Uterus (tissue), 4 donors: Measurements from ENCODE around the gene DENND5B. TPM values are rescaled to one million over a fixed set of nuclear protein-coding genes. Genes with fewer than 3 reads are reported as not detected.

Experiments used
- DNase-seq, 2 donors: peaks; one replicate each; pipeline ENCODE4 v3.0.0-alpha.2; 2019 to 2020
- H3K27ac ChIP-seq, 2 donors: fragments of 200-600 bp; sonication (generic); 1 replicate in 1 of 2; 2 replicates in 1 of 2; pipeline ENCODE4 v1.5.1; 2016 to 2018
- H3K27me3 ChIP-seq, 2 donors: fragments of 200-600 bp; sonication (generic); one replicate each; pipeline ENCODE4 v1.5.1; 2018 to 2019; ENCODE audit warnings: control low read depth in 1 of 2
- H3K36me3 ChIP-seq, 2 donors: fragments of 200-600 bp; sonication (generic); one replicate each; pipeline ENCODE4 v1.5.1; 2019; ENCODE audit warnings: control low read depth in 1 of 2
- H3K4me1 ChIP-seq, 2 donors: fragments of 200-600 bp; sonication (generic); one replicate each; pipeline ENCODE4 v1.5.1; 2018 to 2019; ENCODE audit warnings: control low read depth in 1 of 2
- H3K4me3 ChIP-seq, 2 donors: fragments of 200-600 bp; sonication (generic); 1 replicate in 1 of 2; 2 replicates in 1 of 2; pipeline ENCODE4 v1.5.1; 2018 to 2019; ENCODE audit warnings: mild to moderate bottlenecking in 1 of 2
- H3K9me3 ChIP-seq, 2 donors: fragments of 200-600 bp; sonication (generic); one replicate each; pipeline ENCODE4 v1.5.1; 2019; ENCODE audit warnings: control low read depth in 1 of 2
- POLR2A ChIP-seq, 2 donors: fragments of 450-650 bp; IDR thresholded peaks; one replicate each; pipeline ENCODE4 v1.6.1; 2016; ENCODE audit warnings: antibody characterized with exemption in 2 of 2, mild to moderate bottlenecking in 1 of 2, moderate library complexity in 1 of 2
- intact Hi-C: fragments of 100-400 bp; cut with DNase I; formaldehyde crosslinking; loops from one replicate; pipeline ENCODE4 v1.15.1; 2023; ENCODE audit warnings: low total_unique reads
- total RNA-seq, 4 donors: library from RNA; depleted of rRNA in 3 of 4; stranded (reverse); fragments of >200 nt in 3 of 4; gene quantifications; one replicate each; pipeline versions ENCODE4 v1.1.0 to v1.2.4, GENCODE V29; 2014 to 2023
- TF ChIP-seq, protein P1 (sequence below), 4 experiments: fragments of 200-600 bp in 2 of 4; fragments of 450-650 bp in 2 of 4; sonication (generic) in 2 of 4; IDR thresholded peaks; one replicate each; pipeline ENCODE4 v1.5.1; 2016 to 2019; ENCODE audit warnings: antibody characterized with exemption in 4 of 4, mild to moderate bottlenecking in 2 of 4, moderate library complexity in 1 of 4
- donor health status: DM: yes; HTN: yes; CAD: no.

Gene DENND5B
- total RNA-seq, 4 donors from 2014 or later, result 14.4 to 37.0 (median 26.5) TPM

DNA sequence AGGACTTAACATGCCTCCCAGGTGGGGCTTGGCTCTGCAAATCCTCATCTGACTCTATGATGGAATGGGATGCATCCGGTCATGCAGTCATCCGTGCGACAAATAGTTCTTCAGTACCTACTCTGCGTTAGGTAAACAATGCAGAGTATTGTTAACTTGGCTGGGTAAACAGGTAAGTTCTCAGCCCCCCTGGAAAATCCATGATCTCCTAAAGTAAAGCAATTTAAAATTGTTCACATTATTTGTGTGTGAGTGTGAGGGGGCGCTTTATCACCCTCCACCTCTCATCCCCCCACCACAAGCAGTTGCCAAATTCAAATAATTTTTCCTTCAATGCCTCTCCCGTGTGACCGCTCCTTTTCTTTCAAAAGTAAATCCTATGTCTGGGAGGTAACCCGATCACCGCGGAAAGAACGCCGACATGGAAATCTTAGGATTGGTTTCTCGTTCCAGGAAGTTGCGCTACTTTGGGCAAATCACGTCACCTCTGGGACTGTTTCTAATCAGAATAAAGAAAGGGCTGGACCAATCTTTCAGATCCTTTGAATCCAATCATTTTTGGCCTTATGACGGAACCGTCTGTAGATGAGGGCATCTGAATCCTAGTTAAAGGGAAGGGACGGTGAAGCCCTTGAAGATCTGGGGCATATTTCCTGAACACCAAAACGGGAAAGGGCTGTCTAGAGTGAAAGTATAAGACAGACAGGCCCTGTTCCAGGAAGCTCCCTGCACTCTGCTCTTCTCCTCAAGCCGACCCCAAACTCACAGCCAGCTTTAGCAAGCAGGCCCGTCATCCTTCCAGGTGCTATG lies 221.0 kb downstream of the DENND5B start:
- intact Hi-C loops, result no loop called here
- peak; percentile 43 to 57 for DNase-seq
- Histone ChIP-seq H3K4me3 (peak overlapping the region; percentile 9 to 21), H3K9me3 (no peaks in the 10 kb centered on the region), H3K27ac (peak overlapping the region; percentile 42 to 67), H3K4me1 (no peaks in the 10 kb centered on the region), H3K27me3 (no peaks in the 10 kb centered on the region), H3K36me3 (no peaks in the 10 kb centered on the region)
- no peak for TF ChIP-seq POLR2A (IDR thresholded peaks at IDR 0.05)
- TF ChIP-seq, protein P1, sequence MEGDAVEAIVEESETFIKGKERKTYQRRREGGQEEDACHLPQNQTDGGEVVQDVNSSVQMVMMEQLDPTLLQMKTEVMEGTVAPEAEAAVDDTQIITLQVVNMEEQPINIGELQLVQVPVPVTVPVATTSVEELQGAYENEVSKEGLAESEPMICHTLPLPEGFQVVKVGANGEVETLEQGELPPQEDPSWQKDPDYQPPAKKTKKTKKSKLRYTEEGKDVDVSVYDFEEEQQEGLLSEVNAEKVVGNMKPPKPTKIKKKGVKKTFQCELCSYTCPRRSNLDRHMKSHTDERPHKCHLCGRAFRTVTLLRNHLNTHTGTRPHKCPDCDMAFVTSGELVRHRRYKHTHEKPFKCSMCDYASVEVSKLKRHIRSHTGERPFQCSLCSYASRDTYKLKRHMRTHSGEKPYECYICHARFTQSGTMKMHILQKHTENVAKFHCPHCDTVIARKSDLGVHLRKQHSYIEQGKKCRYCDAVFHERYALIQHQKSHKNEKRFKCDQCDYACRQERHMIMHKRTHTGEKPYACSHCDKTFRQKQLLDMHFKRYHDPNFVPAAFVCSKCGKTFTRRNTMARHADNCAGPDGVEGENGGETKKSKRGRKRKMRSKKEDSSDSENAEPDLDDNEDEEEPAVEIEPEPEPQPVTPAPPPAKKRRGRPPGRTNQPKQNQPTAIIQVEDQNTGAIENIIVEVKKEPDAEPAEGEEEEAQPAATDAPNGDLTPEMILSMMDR (IDR thresholded peaks at IDR 0.05), result no peak

DNA sequence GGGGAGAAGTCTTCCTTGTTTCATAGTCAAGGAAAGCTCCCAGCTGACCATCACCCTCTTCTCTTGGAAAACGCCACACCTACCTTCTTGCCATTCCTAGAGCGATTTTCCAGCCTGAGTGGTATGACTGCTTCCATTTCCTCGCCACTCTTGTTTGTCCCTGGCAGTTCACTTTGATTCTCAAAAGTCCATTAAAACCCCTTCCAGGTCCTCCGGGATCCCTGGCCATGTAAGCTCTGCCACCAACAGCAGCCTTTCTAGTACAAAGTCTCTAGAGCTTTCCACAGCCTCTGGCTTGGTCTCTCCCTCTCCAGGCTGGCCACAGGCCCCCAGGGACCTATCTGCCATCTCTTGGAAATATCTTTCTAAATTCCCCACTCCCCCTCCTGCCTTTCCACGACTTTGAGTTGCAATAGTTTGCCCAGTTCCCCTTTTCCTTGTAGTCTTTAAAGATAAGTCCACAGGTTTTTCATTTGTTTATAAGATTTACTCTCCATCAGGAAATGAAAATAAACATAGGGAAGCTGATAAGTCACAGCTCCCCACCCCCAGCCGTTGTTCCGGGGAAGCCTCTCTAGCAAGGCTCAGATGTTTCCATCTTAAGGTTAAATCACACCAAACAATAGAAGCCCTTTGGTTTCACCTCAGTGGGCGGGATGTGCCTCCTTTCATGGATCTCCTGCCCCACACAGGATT lies 222.1 kb downstream of the DENND5B start:
- DNase-seq, result no peak
- peak overlapping the region in 1 of 2 donors; percentile 67 for H3K27ac ChIP-seq
- H3K4me3 ChIP-seq, result no peak overlapping the region
- no peaks in the 10 kb centered on the region for H3K4me1 ChIP-seq
- TF ChIP-seq, protein P1 (IDR thresholded peaks at IDR 0.05), result no peak
- intact Hi-C loops, result no loop called here
- no peaks in the 10 kb centered on the region for H3K9me3 ChIP-seq
- no peaks in the 10 kb centered on the region for H3K27me3 ChIP-seq
- no peaks in the 10 kb centered on the region for H3K36me3 ChIP-seq

DNA sequence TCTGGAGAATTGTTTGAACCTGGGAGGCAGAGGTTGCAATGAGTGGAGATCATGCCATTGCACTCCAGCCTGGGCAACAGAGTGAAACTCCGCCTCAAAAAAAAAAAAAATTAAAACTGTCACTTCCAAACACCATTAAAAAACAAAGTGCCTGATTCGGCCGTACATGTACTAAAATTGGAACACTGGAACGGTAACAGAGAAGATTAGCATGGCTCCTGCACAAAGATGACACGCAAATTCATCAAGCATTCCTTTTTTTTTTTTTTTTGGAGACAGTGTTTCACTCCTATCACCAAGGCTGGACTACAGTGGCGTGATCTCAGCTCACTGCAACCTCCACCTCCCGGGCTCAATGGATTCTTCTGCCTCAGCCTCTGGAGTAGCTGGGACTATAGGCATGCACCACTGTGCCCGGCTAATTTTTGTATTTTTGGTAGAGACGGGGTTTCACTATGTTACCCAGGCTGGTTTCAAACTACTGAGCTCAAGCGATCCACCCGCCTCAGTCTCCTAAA lies 224.8 kb downstream of the DENND5B start:
- intact Hi-C loops, result no loop called here
- DNase-seq, result no peak
- H3K27ac ChIP-seq, result no peak overlapping the region
- H3K36me3 ChIP-seq, result no peaks in the 10 kb centered on the region
- no peaks in the 10 kb centered on the region for H3K27me3 ChIP-seq
- no peak overlapping the region for H3K4me3 ChIP-seq
- H3K4me1 ChIP-seq, result no peaks in the 10 kb centered on the region
- TF ChIP-seq, protein P1 (IDR thresholded peaks at IDR 0.05), result no peak
- no peak for TF ChIP-seq POLR2A (IDR thresholded peaks at IDR 0.05)
- no peaks in the 10 kb centered on the region for H3K9me3 ChIP-seq

DNA sequence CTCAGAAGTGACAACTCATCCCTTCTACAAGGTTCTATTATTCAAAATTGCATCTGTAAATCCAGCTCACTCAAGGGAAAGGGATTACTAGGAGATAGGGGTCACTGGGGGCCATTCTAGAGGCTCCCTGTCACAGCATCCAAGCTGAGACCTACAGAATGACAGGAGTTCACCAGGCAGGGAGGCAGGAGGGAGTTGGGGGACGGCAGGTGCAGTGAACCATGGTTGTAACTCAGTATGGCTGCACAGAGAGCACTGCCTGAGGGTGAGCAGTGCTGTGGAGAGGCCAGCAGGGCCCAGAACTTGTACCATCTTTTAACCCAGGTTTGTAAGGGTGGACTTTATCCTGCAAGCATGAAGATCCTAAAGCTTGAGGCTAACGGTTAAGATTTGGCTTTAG lies 227.1 kb downstream of the DENND5B start:
- Histone ChIP-seq H3K27ac (no peak overlapping the region), H3K9me3 (no peaks in the 10 kb centered on the region), H3K4me3 (no peak overlapping the region), H3K27me3 (no peaks in the 10 kb centered on the region), H3K4me1 (no peaks in the 10 kb centered on the region), H3K36me3 (no peaks in the 10 kb centered on the region)
- no peak for DNase-seq
- TF ChIP-seq POLR2A (IDR thresholded peaks at IDR 0.05), result no peak
- TF ChIP-seq, protein P1 (IDR thresholded peaks at IDR 0.05), result no peak
- intact Hi-C loops, result no loop called here

DNA sequence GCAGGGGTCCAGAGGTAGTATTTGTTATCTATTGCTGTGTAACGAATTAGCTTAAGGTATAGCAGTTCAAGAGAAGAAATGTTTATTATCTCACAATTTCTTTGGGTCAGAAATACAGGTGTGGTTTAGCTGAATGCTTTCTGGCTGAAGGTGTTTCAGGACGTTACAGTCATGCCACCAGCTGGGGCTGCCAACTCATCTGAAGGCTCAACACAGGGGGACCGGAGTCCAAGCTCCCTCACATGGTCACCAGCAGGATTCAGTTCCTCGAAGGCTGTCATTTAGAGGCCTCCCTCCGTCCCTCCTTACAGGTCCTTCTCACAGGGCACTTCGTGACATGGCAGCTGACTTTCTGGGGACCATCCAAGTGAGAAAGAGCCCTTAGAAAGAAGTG lies 227.5 kb downstream of the DENND5B start:
- H3K36me3 ChIP-seq, result no peaks in the 10 kb centered on the region
- no peaks in the 10 kb centered on the region for H3K27me3 ChIP-seq
- no peak overlapping the region for H3K4me3 ChIP-seq
- intact Hi-C loops, result no loop called here
- H3K9me3 ChIP-seq, result no peaks in the 10 kb centered on the region
- DNase-seq, result no peak
- H3K27ac ChIP-seq, result no peak overlapping the region
- no peaks in the 10 kb centered on the region for H3K4me1 ChIP-seq
- no peak for TF ChIP-seq POLR2A (IDR thresholded peaks at IDR 0.05)
- TF ChIP-seq, protein P1 (IDR thresholded peaks at IDR 0.05), result no peak
